ENCODE measurements around the gene ABLIM3.

ABLIM3 gene

DNA sequence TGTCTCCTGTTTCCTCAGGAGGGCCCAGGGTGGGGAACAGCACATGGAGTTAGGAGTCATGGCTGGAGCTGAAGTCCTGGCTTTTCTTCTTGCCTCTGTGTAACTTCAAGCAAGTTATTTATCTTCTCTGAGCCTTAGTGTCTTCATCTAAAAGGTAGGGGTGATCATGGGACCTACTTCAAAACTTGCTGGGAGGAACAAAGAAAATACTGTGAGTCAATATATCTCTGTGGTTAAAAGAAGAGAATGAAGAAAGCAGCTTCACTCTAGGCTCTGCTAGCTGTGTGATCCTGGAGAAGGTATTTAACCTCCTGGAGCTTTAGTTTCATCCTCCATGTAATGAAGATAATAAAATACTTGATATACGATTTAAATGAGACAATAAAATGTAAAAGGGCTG is 156.9 kb downstream of the ABLIM3 start:
- Histone ChIP-seq H3K27me3 (replicated peaks) (no peaks in the 10 kb centered on the region), H3K27ac (no peak overlapping the region), H3K36me3 (replicated peaks) (no peaks in the 10 kb centered on the region), H3K4me3 (ENCODE audit: low read depth, low read length) (no peak overlapping the region)
- no peak for DNase-seq
- TF ChIP-seq, protein P1, sequence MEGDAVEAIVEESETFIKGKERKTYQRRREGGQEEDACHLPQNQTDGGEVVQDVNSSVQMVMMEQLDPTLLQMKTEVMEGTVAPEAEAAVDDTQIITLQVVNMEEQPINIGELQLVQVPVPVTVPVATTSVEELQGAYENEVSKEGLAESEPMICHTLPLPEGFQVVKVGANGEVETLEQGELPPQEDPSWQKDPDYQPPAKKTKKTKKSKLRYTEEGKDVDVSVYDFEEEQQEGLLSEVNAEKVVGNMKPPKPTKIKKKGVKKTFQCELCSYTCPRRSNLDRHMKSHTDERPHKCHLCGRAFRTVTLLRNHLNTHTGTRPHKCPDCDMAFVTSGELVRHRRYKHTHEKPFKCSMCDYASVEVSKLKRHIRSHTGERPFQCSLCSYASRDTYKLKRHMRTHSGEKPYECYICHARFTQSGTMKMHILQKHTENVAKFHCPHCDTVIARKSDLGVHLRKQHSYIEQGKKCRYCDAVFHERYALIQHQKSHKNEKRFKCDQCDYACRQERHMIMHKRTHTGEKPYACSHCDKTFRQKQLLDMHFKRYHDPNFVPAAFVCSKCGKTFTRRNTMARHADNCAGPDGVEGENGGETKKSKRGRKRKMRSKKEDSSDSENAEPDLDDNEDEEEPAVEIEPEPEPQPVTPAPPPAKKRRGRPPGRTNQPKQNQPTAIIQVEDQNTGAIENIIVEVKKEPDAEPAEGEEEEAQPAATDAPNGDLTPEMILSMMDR (IDR thresholded peaks at IDR 0.05; ENCODE audit: low read depth, low read length, missing control alignments), result no peak
- in situ Hi-C loops (cut with HindIII; ENCODE audit: low pct_ligation_motif_present, low sequenced_read_pairs), result no loop called here

- DNase-seq, result no peak
- H3K4me3 ChIP-seq (ENCODE audit: low read depth, low read length), result no peak overlapping the region
- TF ChIP-seq, protein P1 (IDR thresholded peaks at IDR 0.05; ENCODE audit: low read depth, low read length, missing control alignments), result no peak
- H3K27ac ChIP-seq, result no peak overlapping the region
- in situ Hi-C loops (cut with HindIII; ENCODE audit: low pct_ligation_motif_present, low sequenced_read_pairs), result no loop called here
- no peaks in the 10 kb centered on the region for H3K27me3 ChIP-seq (replicated peaks)
- H3K36me3 ChIP-seq (replicated peaks), result no peaks in the 10 kb centered on the region
Observed at GRCh38 chr5:149298842-149299404, 157.6 kb downstream of the ABLIM3 start.

DNA sequence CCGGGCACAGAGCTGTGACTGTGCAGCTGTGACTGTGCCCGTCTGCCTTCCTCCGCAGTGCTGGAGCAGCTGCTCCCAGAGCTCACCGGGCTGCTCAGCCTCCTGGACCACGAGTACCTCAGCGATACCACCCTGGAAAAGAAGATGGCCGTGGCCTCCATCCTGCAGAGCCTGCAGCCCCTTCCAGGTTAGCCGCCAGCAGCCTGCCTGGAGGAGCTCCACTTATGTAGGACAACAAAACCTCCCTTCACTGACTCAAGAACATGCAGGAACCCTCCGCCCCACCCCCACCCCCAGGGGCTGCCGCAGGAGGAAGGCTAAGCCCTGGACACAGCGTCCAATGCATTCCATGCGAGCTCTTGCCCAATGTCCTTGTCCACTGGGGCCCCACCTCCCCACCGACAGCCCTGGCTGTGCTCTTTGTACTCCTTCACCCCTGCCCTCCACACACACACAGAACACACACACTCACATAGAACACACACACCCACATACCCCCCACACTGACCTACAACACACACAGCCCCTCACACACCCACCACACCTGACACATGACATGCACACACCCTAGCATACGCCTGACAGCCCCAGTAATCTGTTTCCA is 158.3 kb downstream of the ABLIM3 start:
- no peaks in the 10 kb centered on the region for H3K27me3 ChIP-seq (replicated peaks)
- no peak for DNase-seq
- no peak overlapping the region for H3K4me3 ChIP-seq (ENCODE audit: low read depth, low read length)
- H3K27ac ChIP-seq, result no peak overlapping the region
- no peaks in the 10 kb centered on the region for H3K36me3 ChIP-seq (replicated peaks)
- TF ChIP-seq, protein P1 (IDR thresholded peaks at IDR 0.05; ENCODE audit: low read depth, low read length, missing control alignments), result no peak
- in situ Hi-C loops (cut with HindIII; ENCODE audit: low pct_ligation_motif_present, low sequenced_read_pairs), result no loop called here

- H3K4me3 ChIP-seq (ENCODE audit: low read depth, low read length), result no peak overlapping the region
- no peak overlapping the region for H3K27ac ChIP-seq
- TF ChIP-seq, protein P1 (IDR thresholded peaks at IDR 0.05; ENCODE audit: low read depth, low read length, missing control alignments), result no peak
- no peaks in the 10 kb centered on the region for H3K36me3 ChIP-seq (replicated peaks)
- H3K27me3 ChIP-seq (replicated peaks), result no peaks in the 10 kb centered on the region
- in situ Hi-C loops (cut with HindIII; ENCODE audit: low pct_ligation_motif_present, low sequenced_read_pairs), result no loop called here
- DNase-seq, result no peak
Observed at GRCh38 chr5:149300441-149300840, 159.1 kb downstream of the ABLIM3 start.

- Histone ChIP-seq H3K36me3 (replicated peaks) (no peaks in the 10 kb centered on the region), H3K4me3 (ENCODE audit: low read depth, low read length) (no peak overlapping the region), H3K27me3 (replicated peaks) (no peaks in the 10 kb centered on the region), H3K27ac (no peak overlapping the region)
- no peak for DNase-seq
- TF ChIP-seq, protein P1 (IDR thresholded peaks at IDR 0.05; ENCODE audit: low read depth, low read length, missing control alignments), result no peak
- in situ Hi-C loops (cut with HindIII; ENCODE audit: low pct_ligation_motif_present, low sequenced_read_pairs), result no loop called here
Observed at GRCh38 chr5:149301049-149301743, 159.9 kb downstream of the ABLIM3 start.
